Measurements from ENCODE around the gene CACNA2D2.

DNA sequence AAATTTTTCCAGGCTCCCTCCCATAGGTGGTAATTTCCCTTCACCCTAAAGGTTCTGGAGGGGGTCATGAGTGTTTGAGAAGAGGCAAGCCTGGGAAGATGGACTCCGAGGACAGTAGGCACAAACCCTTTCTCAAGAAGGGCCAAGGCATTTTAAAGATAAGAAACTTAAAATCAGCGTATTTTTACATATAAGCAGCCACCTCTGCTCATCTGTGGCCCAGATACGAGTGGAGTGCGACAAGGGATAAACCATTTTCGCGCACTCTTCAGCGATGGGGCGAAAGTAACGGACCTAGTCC, 163.3 kb downstream of the CACNA2D2 start:
- TF ChIP-seq MYNN (tag by site-specific recombination; IDR thresholded peaks at IDR 0.05; ENCODE audit: borderline replicate concordance), result no peak
- no peak for TF ChIP-seq ZNF555 (tag by site-specific recombination; conservative IDR thresholded peaks at IDR 0.05)
- no peak for TF ChIP-seq ZNF704 (tag by site-specific recombination; IDR thresholded peaks at IDR 0.05)
- TF ChIP-seq ZNF274 (IDR thresholded peaks at IDR 0.05; ENCODE audit: low read length), result no peak
- TF ChIP-seq ZNF274 (tag by site-specific recombination; IDR thresholded peaks at IDR 0.05; ENCODE audit: borderline replicate concordance), result no peak
- TF ChIP-seq, protein P1, sequence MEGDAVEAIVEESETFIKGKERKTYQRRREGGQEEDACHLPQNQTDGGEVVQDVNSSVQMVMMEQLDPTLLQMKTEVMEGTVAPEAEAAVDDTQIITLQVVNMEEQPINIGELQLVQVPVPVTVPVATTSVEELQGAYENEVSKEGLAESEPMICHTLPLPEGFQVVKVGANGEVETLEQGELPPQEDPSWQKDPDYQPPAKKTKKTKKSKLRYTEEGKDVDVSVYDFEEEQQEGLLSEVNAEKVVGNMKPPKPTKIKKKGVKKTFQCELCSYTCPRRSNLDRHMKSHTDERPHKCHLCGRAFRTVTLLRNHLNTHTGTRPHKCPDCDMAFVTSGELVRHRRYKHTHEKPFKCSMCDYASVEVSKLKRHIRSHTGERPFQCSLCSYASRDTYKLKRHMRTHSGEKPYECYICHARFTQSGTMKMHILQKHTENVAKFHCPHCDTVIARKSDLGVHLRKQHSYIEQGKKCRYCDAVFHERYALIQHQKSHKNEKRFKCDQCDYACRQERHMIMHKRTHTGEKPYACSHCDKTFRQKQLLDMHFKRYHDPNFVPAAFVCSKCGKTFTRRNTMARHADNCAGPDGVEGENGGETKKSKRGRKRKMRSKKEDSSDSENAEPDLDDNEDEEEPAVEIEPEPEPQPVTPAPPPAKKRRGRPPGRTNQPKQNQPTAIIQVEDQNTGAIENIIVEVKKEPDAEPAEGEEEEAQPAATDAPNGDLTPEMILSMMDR (tag by site-specific recombination; IDR thresholded peaks at IDR 0.05), result no peak

All from HEK293 (cell line).